Pancreas (tissue), 10 donors: ENCODE results near the gene DCAF6. TPM values are rescaled to one million over a fixed set of nuclear protein-coding genes. Genes with fewer than 3 reads are reported as not detected.

ENCODE experiments used
- ATAC-seq, 4 donors: fragments of 200-7000 bp; cut with Tn5 transposase; one replicate each; pipeline versions ENCODE4 v1.8.0 to v1.9.1; 2020; ENCODE audit warnings: mild to moderate bottlenecking in 4 of 4, moderate library complexity in 4 of 4
- DNase-seq, 6 donors: peaks; one replicate each; pipeline ENCODE4 v3.0.0-alpha.2; 2020
- FAIRE-seq: peaks from 2 replicates; lab custom pipeline; 2012; peaks lifted over from hg19 to GRCh38; lab: Jason Lieb, UNC
- H3K27ac ChIP-seq, 4 donors: fragments of 200-600 bp; sonication (generic); 1 replicate in 3 of 4; 2 replicates in 1 of 4; pipeline versions ENCODE4 v1.5.0 to v1.8.0; 2020
- H3K27me3 ChIP-seq, 4 donors: fragments of 200-600 bp; one replicate each; pipeline ENCODE4 v1.8.0; 2021
- H3K36me3 ChIP-seq, 3 donors: fragments of 200-600 bp; sonication (generic) in 1 of 3; one replicate each; pipeline versions ENCODE4 v1.5.0 to v1.8.0; 2020 to 2021
- H3K4me1 ChIP-seq, 3 donors: fragments of 200-600 bp; one replicate each; pipeline ENCODE4 v1.8.0; 2021
- H3K4me3 ChIP-seq, 4 donors: fragments of 200-600 bp; sonication (generic) in 2 of 4; one replicate each; pipeline versions ENCODE4 v1.5.0 to v1.8.0; 2020 to 2021
- H3K9me3 ChIP-seq, 4 donors: fragments of 200-600 bp; one replicate each; pipeline ENCODE4 v1.8.0; 2021
- CTCF ChIP-seq, 4 donors: fragments of 200-600 bp; sonication (generic) in 3 of 4; IDR thresholded peaks; one replicate each; pipeline versions ENCODE4 v1.5.0 to v1.8.0; 2021; ENCODE audit warnings: antibody characterized with exemption in 4 of 4
- WGBS, 2 donors: extraction: QIAGEN DNeasy Blood & Tissue Kit; methylation state at CpG; one replicate each; pipeline ENCODE4 v1.1.7; 2013; 5-methylcytosine and 5-hydroxymethylcytosine counted together
- intact Hi-C, 3 donors: fragments of 100-400 bp; cut with DNase I; formaldehyde crosslinking; loops; one replicate each; pipeline versions ENCODE4 v1.11.1 to v1.14.2; 2022
- polyA plus RNA-seq, 2 donors: library from polyadenylated mRNA; stranded (reverse); fragments of 200-250 nt; gene quantifications; one replicate each; pipeline ENCODE4 v1.2.3, GENCODE V29; 2013
- total RNA-seq, 6 donors: library from RNA; stranded (reverse); fragmentation: NEBNext Ultra II Directional in 4 of 6; extraction: Animal tissue kit (Norgen Biotek cat#: 25700) in 4 of 6; gene quantifications; one replicate each; pipeline versions ENCODE4 v1.2.1 to v1.2.4, GENCODE V29; 2021 to 2023
- donor health status: healthy with polysubstance abuse.
- donor health status: DM: no; HTN: no; CAD: no; lungs with moderate emphysema.
- donor health status: DM: no; HTN: no; CAD: no.
- donor health status: control.
- donor health status: control.
- donor health status: Bipolar disorder and iron deficiency.
- donor health status: DM: yes; HTN: yes; CAD: no.
- donor health status: DM: no; HTN: no; CAD: no.
- donor health status: DM: no; HTN: no; CAD: no.
- donor health status: DM: yes; HTN: yes; CAD: no.

Gene DCAF6
- total and polyA plus RNA-seq, 8 donors, result 11.4 to 31.9 (median 20.0) TPM

GRCh38 chr1:168057355-168057754 lies 120.9 kb downstream of the DCAF6 start:
- Histone ChIP-seq H3K9me3 (no peaks in the 10 kb centered on the region), H3K27me3 (no peaks in the 10 kb centered on the region), H3K4me1 (no peaks in the 10 kb centered on the region), H3K27ac (no peak overlapping the region), H3K36me3 (peaks cover 0 to 7% (median 0%) of the 10 kb centered on the region in 3 donors), H3K4me3 (no peak overlapping the region)
- FAIRE-seq (no peak), DNase-seq (no peak), ATAC-seq (no peak)
- intact Hi-C loops, result no loop called here
- whole genome bisulfite sequencing, 2 donors, result 92 to 93% methylated on average over 1 of the region's 1 CpG
- no peak for TF ChIP-seq CTCF (IDR thresholded peaks at IDR 0.05)

- Histone ChIP-seq H3K36me3 (peaks cover 0 to 7% (median 0%) of the 10 kb centered on the region in 3 donors), H3K4me3 (no peak overlapping the region), H3K27ac (no peak overlapping the region), H3K9me3 (no peaks in the 10 kb centered on the region), H3K4me1 (no peaks in the 10 kb centered on the region), H3K27me3 (no peaks in the 10 kb centered on the region)
- no peak for ATAC-seq
- WGBS, 2 donors, result 96 to 100% methylated on average over 2 of the region's 2 CpGs
- no peak for TF ChIP-seq CTCF (IDR thresholded peaks at IDR 0.05)
- FAIRE-seq, result no peak
- intact Hi-C loops, result no loop called here
- DNase-seq, result no peak
Observed at GRCh38 chr1:168057921-168058320, 121.4 kb downstream of the DCAF6 start.

DNA sequence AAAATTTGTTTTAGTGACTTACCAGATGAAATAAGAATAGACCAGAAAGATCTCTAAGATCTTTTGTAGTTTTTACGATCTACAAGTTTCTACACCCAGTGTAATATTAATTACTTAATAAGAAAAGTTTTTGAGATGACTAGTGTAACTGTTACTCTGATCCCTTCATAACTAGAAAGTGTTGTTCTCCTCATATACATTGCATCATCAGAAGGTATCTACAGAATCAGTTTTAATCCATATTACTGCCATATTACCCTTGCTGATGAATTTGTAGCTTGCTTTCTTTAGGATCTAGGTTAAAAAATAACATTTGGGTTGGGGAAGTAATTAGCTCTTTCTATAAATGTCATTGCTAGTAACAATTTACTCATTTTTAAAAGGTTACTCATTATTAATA lies 127.7 kb downstream of the DCAF6 start:
- H3K4me1 ChIP-seq, result no peaks in the 10 kb centered on the region
- no peak for ATAC-seq
- no peaks in the 10 kb centered on the region for H3K27me3 ChIP-seq
- DNase-seq, result no peak
- H3K27ac ChIP-seq, result no peak overlapping the region
- intact Hi-C loops, result no loop called here
- H3K9me3 ChIP-seq, result no peaks in the 10 kb centered on the region
- peaks cover 0 to 38% (median 0%) of the 10 kb centered on the region in 3 donors for H3K36me3 ChIP-seq
- no peak for TF ChIP-seq CTCF (IDR thresholded peaks at IDR 0.05)
- FAIRE-seq, result no peak
- H3K4me3 ChIP-seq, result no peak overlapping the region
- 93 to 100% methylated on average over 1 of the region's 1 CpG for WGBS, 2 donors

- WGBS, 2 donors, result 86 to 91% methylated on average over 3 of the region's 3 CpGs
- Histone ChIP-seq H3K27ac (no peak overlapping the region), H3K36me3 (peaks cover 0 to 48% (median 5%) of the 10 kb centered on the region in 3 donors), H3K9me3 (no peaks in the 10 kb centered on the region), H3K4me3 (no peak overlapping the region), H3K4me1 (no peaks in the 10 kb centered on the region), H3K27me3 (no peaks in the 10 kb centered on the region)
- intact Hi-C loops, result no loop called here
- ATAC-seq (no peak), FAIRE-seq (no peak), DNase-seq (no peak)
- no peak for TF ChIP-seq CTCF (IDR thresholded peaks at IDR 0.05)
Observed at GRCh38 chr1:168065506-168065905, 129.0 kb downstream of the DCAF6 start.

GRCh38 chr1:168069384-168069783 lies 132.9 kb downstream of the DCAF6 start:
- WGBS, 2 donors, result 89 to 90% methylated on average over 3 of the region's 3 CpGs
- DNase-seq (no peak), ATAC-seq (no peak), FAIRE-seq (no peak)
- H3K27ac ChIP-seq, result no peak overlapping the region
- intact Hi-C loops, result no loop called here
- H3K9me3 ChIP-seq, result no peaks in the 10 kb centered on the region
- peaks cover 0 to 61% (median 7%) of the 10 kb centered on the region in 3 donors for H3K36me3 ChIP-seq
- H3K27me3 ChIP-seq, result no peaks in the 10 kb centered on the region
- no peaks in the 10 kb centered on the region for H3K4me1 ChIP-seq
- TF ChIP-seq CTCF (IDR thresholded peaks at IDR 0.05), result no peak
- no peak overlapping the region for H3K4me3 ChIP-seq
